H1 (cell line): ENCODE measurements around the gene KRT1. TPM values are rescaled to one million over a fixed set of nuclear protein-coding genes. Genes with fewer than 3 reads are reported as not detected.

Experiments used
- CTCF ChIA-PET: fragments of 300-600 bp; sonication (Branson Sonifier 250); formaldehyde crosslinking; loops from one replicate; lab custom pipeline; 2021; ENCODE audit not compliant: partially characterized antibody; lab: Charles Lee
- POLR2A ChIA-PET: fragments of 300-600 bp; sonication (Branson Sonifier 250); formaldehyde crosslinking; loops from one replicate; lab custom pipeline; 2021; ENCODE audit warnings: inconsistent platforms; ENCODE audit not compliant: partially characterized antibody; lab: Charles Lee
- DNase-seq, 2 experiments: peaks; one replicate each; pipeline versions ENCODE4 v3.0.0 to v3.0.0-alpha.2; 2010 to 2022; ENCODE audit warnings: low spot score in 2 of 2, low read depth in 1 of 2, mixed read lengths in 1 of 2
- FAIRE-seq: peaks from 2 replicates; lab custom pipeline; 2011; peaks lifted over from hg19 to GRCh38; lab: Jason Lieb, UNC
- H2AFZ ChIP-seq: 2 replicates; pipeline ENCODE4 v1.8.1; 2012; ENCODE audit warnings: low read length, inconsistent platforms
- H2AK5ac ChIP-seq: 2 replicates; pipeline ENCODE4 v1.6.1; 2013; ENCODE audit warnings: low read depth, low read length
- H2BK120ac ChIP-seq: replicated peaks from 2 replicates; pipeline ENCODE3; 2013; ENCODE audit warnings: low read depth, low read length, inconsistent platforms
- H2BK12ac ChIP-seq: 2 replicates; pipeline ENCODE4 v1.6.1; 2013; ENCODE audit warnings: low read depth, low read length
- H2BK15ac ChIP-seq: 2 replicates; pipeline ENCODE4 v1.6.1; 2013; ENCODE audit warnings: low read length
- H2BK20ac ChIP-seq: 2 replicates; pipeline ENCODE4 v1.6.1; 2013; ENCODE audit warnings: low read length
- H2BK5ac ChIP-seq: 2 replicates; pipeline ENCODE4 v1.6.1; 2013; ENCODE audit warnings: low read depth, low read length
- H3K14ac ChIP-seq: 2 replicates; pipeline ENCODE4 v1.6.1; 2013; ENCODE audit warnings: inconsistent platforms; ENCODE audit not compliant: insufficient read length
- H3K18ac ChIP-seq: 2 replicates; pipeline ENCODE4 v1.6.1; 2013; ENCODE audit warnings: low read length; ENCODE audit errors: extremely low read depth
- H3K23ac ChIP-seq: 2 replicates; pipeline ENCODE4 v1.6.1; 2013; ENCODE audit warnings: inconsistent platforms; ENCODE audit not compliant: insufficient read length
- H3K23me2 ChIP-seq: 2 replicates; pipeline ENCODE4 v1.6.1; 2013; ENCODE audit warnings: low read depth, low read length
- H3K27ac ChIP-seq: 2 replicates; pipeline ENCODE4 v1.6.1; 2011; ENCODE audit warnings: low read depth, low read length, inconsistent platforms
- H3K27me3 ChIP-seq, 4 experiments: replicated peaks in 1 of 4; 1 replicate in 1 of 4; 2 replicates in 3 of 4; pipeline versions ENCODE4 v1.6.1 to v1.8.1; 2011 to 2013; ENCODE audit warnings: low read length in 3 of 4, mild to moderate bottlenecking in 3 of 4, inconsistent platforms in 2 of 4, mixed read lengths in 2 of 4, moderate library complexity in 1 of 4; ENCODE audit not compliant: control insufficient read depth in 3 of 4, insufficient read depth in 3 of 4; ENCODE audit errors: extremely low read depth in 1 of 4
- H3K36me3 ChIP-seq, 4 experiments: 2 replicates each; pipeline versions ENCODE4 v1.6.1 to v1.8.1; 2011 to 2013; ENCODE audit warnings: mild to moderate bottlenecking in 4 of 4, low read length in 3 of 4, moderate library complexity in 2 of 4, control low read depth in 1 of 4, inconsistent platforms in 1 of 4; ENCODE audit not compliant: insufficient read depth in 4 of 4, control insufficient read depth in 2 of 4
- H3K4ac ChIP-seq: replicated peaks from 2 replicates; pipeline ENCODE3; 2013; ENCODE audit warnings: low read length, low read depth, mixed read lengths, inconsistent platforms; ENCODE audit not compliant: insufficient read length
- H3K4me1 ChIP-seq, 4 experiments: replicated peaks in 1 of 4; 1 replicate in 1 of 4; 2 replicates in 3 of 4; pipeline versions ENCODE4 v1.6.1 to v1.8.1; 2011 to 2013; ENCODE audit warnings: low read length in 3 of 4, inconsistent platforms in 2 of 4, mixed read lengths in 1 of 4; ENCODE audit not compliant: insufficient read depth in 4 of 4, control insufficient read depth in 3 of 4
- H3K4me2 ChIP-seq, 2 experiments: 2 replicates each; pipeline versions ENCODE4 v1.6.1 to v1.8.1; 2011 to 2013; ENCODE audit warnings: low read depth in 2 of 2, low read length in 2 of 2, control low read depth in 1 of 2, inconsistent platforms in 1 of 2, mild to moderate bottlenecking in 1 of 2; ENCODE audit not compliant: insufficient read depth in 1 of 2
- H3K4me3 ChIP-seq, 4 experiments: fragments of 200-600, 300-600 bp in 1 of 4; sonication (generic), shearing (Covaris generic), sonication (Bioruptor Twin) in 1 of 4; 2 replicates each; pipeline versions ENCODE4 v1.5.1 to v1.8.1; 2011 to 2016; ENCODE audit warnings: low read length in 4 of 4, low read depth in 3 of 4, control low read depth in 2 of 4, inconsistent platforms in 2 of 4, mild to moderate bottlenecking in 2 of 4, mixed read lengths in 1 of 4, moderate library complexity in 1 of 4; ENCODE audit not compliant: insufficient read depth in 2 of 4; ENCODE audit errors: extremely low read depth in 1 of 4
- H3K56ac ChIP-seq: replicated peaks from 2 replicates; pipeline ENCODE3; 2013; ENCODE audit warnings: low read depth, mild to moderate bottlenecking, mixed read lengths, low read length, inconsistent platforms; ENCODE audit not compliant: insufficient read length
- H3K79me1 ChIP-seq: 2 replicates; pipeline ENCODE4 v1.6.1; 2013; ENCODE audit warnings: low read depth, low read length, control low read depth
- H3K79me2 ChIP-seq, 2 experiments: 2 replicates each; pipeline versions ENCODE4 v1.6.1 to v1.8.1; 2012 to 2013; ENCODE audit warnings: low read length in 2 of 2, mild to moderate bottlenecking in 2 of 2, inconsistent platforms in 1 of 2; ENCODE audit not compliant: insufficient read depth in 2 of 2, control insufficient read depth in 1 of 2
- H3K9ac ChIP-seq, 4 experiments: replicated peaks in 1 of 4; 1 replicate in 1 of 4; 2 replicates in 3 of 4; pipeline versions ENCODE4 v1.6.1 to v1.8.1; 2011 to 2013; ENCODE audit warnings: low read depth in 3 of 4, low read length in 3 of 4, control low read depth in 2 of 4, mild to moderate bottlenecking in 2 of 4, moderate library complexity in 2 of 4, inconsistent platforms in 1 of 4; ENCODE audit errors: extremely low read depth in 1 of 4
- H3K9me3 ChIP-seq, 2 experiments: 2 replicates each; pipeline versions ENCODE4 v1.6.1 to v1.8.1; 2012 to 2013; ENCODE audit warnings: mild to moderate bottlenecking in 2 of 2, moderate library complexity in 2 of 2, control low read depth in 1 of 2, inconsistent platforms in 1 of 2, low read depth in 1 of 2, low read length in 1 of 2, mixed read lengths in 1 of 2; ENCODE audit not compliant: insufficient read depth in 2 of 2
- H4K20me1 ChIP-seq, 2 experiments: replicated peaks in 1 of 2; 2 replicates each; pipeline versions ENCODE3 to v1.8.1; 2011 to 2013; ENCODE audit warnings: inconsistent platforms in 2 of 2, low read length in 2 of 2, mild to moderate bottlenecking in 1 of 2; ENCODE audit not compliant: insufficient read depth in 2 of 2, control insufficient read depth in 1 of 2
- H4K5ac ChIP-seq: 2 replicates; pipeline ENCODE4 v1.6.1; 2013; ENCODE audit warnings: low read length, low read depth, mixed read lengths, inconsistent platforms; ENCODE audit not compliant: insufficient read length
- H4K8ac ChIP-seq: 2 replicates; pipeline ENCODE4 v1.8.0; 2013; ENCODE audit warnings: mild to moderate bottlenecking, moderate library complexity, low read length, inconsistent platforms; ENCODE audit not compliant: insufficient read depth; ENCODE audit errors: extremely low read depth
- H4K91ac ChIP-seq: replicated peaks from 2 replicates; pipeline ENCODE3; 2013; ENCODE audit warnings: low read length, mixed read lengths, inconsistent platforms; ENCODE audit not compliant: insufficient read length
- CEBPB ChIP-seq: IDR thresholded peaks from 2 replicates; pipeline ENCODE4 v1.6.1; 2012; ENCODE audit warnings: low read depth, low read length
- CHD1 ChIP-seq: IDR thresholded peaks from 2 replicates; pipeline ENCODE4 v1.6.1; 2012; ENCODE audit warnings: low read depth, low read length, improper control_type of control experiment
- CTBP2 ChIP-seq: IDR thresholded peaks from 2 replicates; pipeline ENCODE4 v1.7.0; 2011; ENCODE audit warnings: borderline replicate concordance, mild to moderate bottlenecking, moderate library complexity, mixed read lengths, low read length; ENCODE audit not compliant: insufficient read depth, insufficient read length
- CTCF ChIP-seq, 3 experiments: IDR thresholded peaks; 1 replicate in 2 of 3; 2 replicates in 1 of 3; pipeline versions ENCODE4 v1.5.1 to v1.6.1; 2011; ENCODE audit warnings: low read length in 3 of 3, mild to moderate bottlenecking in 3 of 3, inconsistent platforms in 2 of 3, low read depth in 1 of 3, moderate library complexity in 1 of 3; ENCODE audit not compliant: insufficient read depth in 1 of 3; ENCODE audit errors: control extremely low read depth in 1 of 3
- GTF2F1 ChIP-seq: IDR thresholded peaks from 2 replicates; pipeline ENCODE4 v1.6.1; 2012; ENCODE audit warnings: low read depth, low read length, improper control_type of control experiment, borderline replicate concordance
- HDAC2 ChIP-seq, 2 experiments: fragments of 300-600 bp in 1 of 2; sonication (generic) in 1 of 2; IDR thresholded peaks; 2 replicates each; pipeline ENCODE4 v1.6.1; 2011 to 2012; ENCODE audit warnings: low read depth in 2 of 2, low read length in 2 of 2, mild to moderate bottlenecking in 2 of 2, moderate library complexity in 2 of 2, borderline replicate concordance in 1 of 2, inconsistent platforms in 1 of 2
- RAD21 ChIP-seq, 2 experiments: IDR thresholded peaks in 1 of 2; conservative IDR thresholded peaks in 1 of 2; 2 replicates each; pipeline ENCODE4 v1.6.1; 2011; ENCODE audit warnings: low read depth in 2 of 2, low read length in 2 of 2, improper control_type of control experiment in 1 of 2, inconsistent platforms in 1 of 2, mild to moderate bottlenecking in 1 of 2, moderate library complexity in 1 of 2
- YY1 ChIP-seq: IDR thresholded peaks from 2 replicates; pipeline ENCODE4 v1.6.1; 2011; ENCODE audit warnings: low read depth, mild to moderate bottlenecking, low read length
- WGBS, 2 experiments: shearing (Covaris generic) in 1 of 2; methylation state at CpG; one replicate each; pipeline versions ENCODE4 v1.1.6 to v1.1.7; 2013 to 2015; ENCODE audit warnings: low lambda C conversion rate in 2 of 2, mixed read lengths in 2 of 2, inconsistent platforms in 1 of 2, low coverage in 1 of 2, missing lambda C conversion rate in 1 of 2; ENCODE audit not compliant: insufficient replicate concordance in 2 of 2, insufficient coverage in 1 of 2, insufficient read length in 1 of 2; ENCODE audit errors: extremely low coverage in 1 of 2, missing lambda C conversion rate in 1 of 2; 5-methylcytosine and 5-hydroxymethylcytosine counted together
- polyA plus RNA-seq, 7 experiments: library from polyadenylated mRNA; depleted of rRNA in 3 of 7; stranded (reverse) in 5 of 7; unstranded in 2 of 7; fragments of >200 nt in 5 of 7; fragments of 200-250 nt in 2 of 7; gene quantifications; 1 replicate in 5 of 7; 2 replicates in 1 of 7; 4 replicates in 1 of 7; pipeline versions ENCODE4 v1.2.1 to v1.2.3, GENCODE V29; 2011 to 2013; ENCODE audit warnings: missing spikeins in 2 of 7, mixed read lengths in 2 of 7
- total RNA-seq: library from RNA; stranded (reverse); fragmentation: NEBNext Ultra II Directional; extraction: Animal tissue kit (Norgen Biotek cat#: 25700); gene quantifications from 2 replicates; pipeline ENCODE4 v1.2.1, GENCODE V29; 2021

KRT1 gene
- total and polyA plus RNA-seq, 2 of the 8 experiments (the other 6 are each of a cell fraction or from before 2014, with no cell fraction given): not detected

- DNase-seq (no peak), FAIRE-seq (no peak)
- Histone ChIP-seq H2BK120ac (no peak overlapping the region), H4K91ac (peak overlapping the region; percentile 29), H4K8ac (no peak overlapping the region), H3K9ac (no peak overlapping the region), H3K27ac (no peak overlapping the region), H3K14ac (no peak overlapping the region), H2BK15ac (no peak overlapping the region), H3K56ac (no peak overlapping the region), H3K4me2 (no peak overlapping the region), H2AK5ac (no peak overlapping the region), H3K23ac (no peak overlapping the region), H3K79me2 (no peaks in the 10 kb centered on the region), H3K79me1 (no peaks in the 10 kb centered on the region; the same call in 1 of the 2 replicates), H4K20me1 (no peaks in the 10 kb centered on the region), H3K4me1 (peaks cover 0 to 9% (median 3%) of the 10 kb centered on the region in 4 experiments; a peak in 2 of 7 replicates), H2BK12ac (no peak overlapping the region), H3K9me3 (no peaks in the 10 kb centered on the region), H3K23me2 (peaks cover 6% of the 10 kb centered on the region; the same call in 1 of the 2 replicates), H3K4me3 (no peak overlapping the region), H2BK20ac (no peak overlapping the region), H2AFZ (no peak overlapping the region), H3K4ac (no peak overlapping the region), H3K36me3 (no peaks in the 10 kb centered on the region), H2BK5ac (0 out of 2 replicates have a peak overlapping the region, but pooled peaks have one; percentile 30), H4K5ac (no peak overlapping the region), H3K18ac (no peak overlapping the region), H3K27me3 (peaks cover 0 to 27% (median 16%) of the 10 kb centered on the region in 4 experiments; a peak in 6 of 7 replicates)
- ChIA-PET CTCF (interaction anchor here (0.6 to 1.7 kb wide), 10 partner anchors 15 to 396 kb away, joined by 3 to 5 read pairs (median 3); no protein-coding TSS in a partner anchor), POLR2A (no interaction called here)
- 85% methylated on average over 8 of the region's 8 CpGs; no CpG with 5 or more reads in 1 of the 2 experiments for WGBS, 2 experiments
- TF ChIP-seq HDAC2 (IDR thresholded peaks at IDR 0.05; ENCODE audit: borderline replicate concordance in 1 of 2, low read depth in 2 of 2, low read length in 2 of 2) (no peak), CHD1 (no peak), CEBPB (no peak), RAD21 (IDR thresholded peaks at IDR 0.05 in 1 of 2, conservative IDR thresholded peaks at IDR 0.05 in 1 of 2; ENCODE audit: low read depth in 2 of 2, low read length in 2 of 2) (no peak), GTF2F1 (no peak), CTBP2 (no peak), YY1 (no peak), CTCF (IDR thresholded peaks at IDR 0.05; ENCODE audit: control extremely low read depth in 1 of 3, insufficient read depth in 1 of 3, low read depth in 1 of 3, low read length in 3 of 3) (no peak)
These were observed 7.5 kb upstream of the KRT1 start for GRCh38 chr12:52687497-52688385.
